Measurements from ENCODE around the gene KIAA0232.
"Not testable (repeated sequence)": the region's sequence is repeated elsewhere in the genome, so short reads cannot be mapped to it uniquely, and the experiment has no call there.

Gene KIAA0232

GRCh38 chr4:6909113-6909969 lies 126.8 kb downstream of the KIAA0232 start, which contains the start of gene TBC1D14:
TBC1D14 (plus strand) TSS chr4:6909826; CDS start chr4:6923390, 13,564 bp downstream.
- peaks cover 6% of the 10 kb centered on the region for H3K36me3 Mint-ChIP-seq
- ATAC-seq = peak; percentile 88
- DNase-seq (ENCODE audit: low spot score in 2 of 2) = peak; percentile 88 to 93
- H3K27ac Mint-ChIP-seq = peak within 1 kb of the TSS; percentile 95
- no peaks in the 10 kb centered on the region for H3K9me3 Mint-ChIP-seq
- H3K4me3 Mint-ChIP-seq = peak within 1 kb of the TSS; percentile 94
- peaks cover 56% of the 10 kb centered on the region for H3K4me1 Mint-ChIP-seq

GRCh38 chr4:6909970-6910339 lies 127.4 kb downstream of the KIAA0232 start:
- ATAC-seq = peak; percentile 59
- H3K27ac Mint-ChIP-seq = peak overlapping the region; percentile 95
- peak overlapping the region; percentile 94 for H3K4me3 Mint-ChIP-seq
- no peak for DNase-seq (ENCODE audit: low spot score in 2 of 2)
- H3K9me3 Mint-ChIP-seq = no peaks in the 10 kb centered on the region
- peaks cover 6% of the 10 kb centered on the region for H3K36me3 Mint-ChIP-seq
- H3K4me1 Mint-ChIP-seq = peaks cover 55% of the 10 kb centered on the region

- no peaks in the 10 kb centered on the region for H3K9me3 Mint-ChIP-seq
- H3K4me3 Mint-ChIP-seq = peak overlapping the region; percentile 94
- H3K27ac Mint-ChIP-seq = peak overlapping the region; percentile 95
- H3K36me3 Mint-ChIP-seq = peaks cover 6% of the 10 kb centered on the region
- ATAC-seq = no peak
- DNase-seq (ENCODE audit: low spot score in 2 of 2) = no peak
- peaks cover 58% of the 10 kb centered on the region for H3K4me1 Mint-ChIP-seq
Measured at GRCh38 chr4:6910340-6910959, 127.9 kb downstream of the KIAA0232 start.

GRCh38 chr4:6910960-6911874 lies 128.7 kb downstream of the KIAA0232 start:
- H3K36me3 Mint-ChIP-seq = peaks cover 6% of the 10 kb centered on the region
- ATAC-seq (no peak), DNase-seq (ENCODE audit: low spot score in 2 of 2) (no peak)
- peak overlapping the region; percentile 95 for H3K27ac Mint-ChIP-seq
- no peaks in the 10 kb centered on the region for H3K9me3 Mint-ChIP-seq
- peaks cover 66% of the 10 kb centered on the region for H3K4me1 Mint-ChIP-seq
- H3K4me3 Mint-ChIP-seq = peak overlapping the region; percentile 94

- Mint-ChIP-seq H3K36me3 (peaks cover 10% of the 10 kb centered on the region), H3K4me1 (peaks cover 73% of the 10 kb centered on the region)
Measured at GRCh38 chr4:6911917-6912316, 129.4 kb downstream of the KIAA0232 start.

GRCh38 chr4:6912441-6912840 lies 129.9 kb downstream of the KIAA0232 start:
- Mint-ChIP-seq H3K4me3 (peak overlapping the region; percentile 19), H3K36me3 (peaks cover 15% of the 10 kb centered on the region), H3K27ac (peak overlapping the region; percentile 26), H3K4me1 (peaks cover 76% of the 10 kb centered on the region), H3K9me3 (no peaks in the 10 kb centered on the region)
- DNase-seq (ENCODE audit: low spot score in 2 of 2) = no peak
- no peak for ATAC-seq

More at GRCh38 chr4:6911917-6912316, 129.4 kb downstream of the KIAA0232 start:
- H3K9me3 Mint-ChIP-seq; DNase-seq (ENCODE audit: low spot score in 2 of 2); ATAC-seq: not testable (repeated sequence)
- peak overlapping the region; percentile 76 for H3K27ac Mint-ChIP-seq
- peak overlapping the region; percentile 94 for H3K4me3 Mint-ChIP-seq

- peak overlapping the region; percentile 26 for H3K27ac Mint-ChIP-seq
- DNase-seq (ENCODE audit: low spot score in 2 of 2) (no peak), ATAC-seq (no peak)
- H3K4me3 Mint-ChIP-seq = no peak overlapping the region
- H3K36me3 Mint-ChIP-seq = peaks cover 16% of the 10 kb centered on the region
- peaks cover 78% of the 10 kb centered on the region for H3K4me1 Mint-ChIP-seq
- H3K9me3 Mint-ChIP-seq = no peaks in the 10 kb centered on the region
Measured at GRCh38 chr4:6913350-6913905, 130.9 kb downstream of the KIAA0232 start.

GRCh38 chr4:6914448-6914847 lies 131.9 kb downstream of the KIAA0232 start:
- no peaks in the 10 kb centered on the region for H3K9me3 Mint-ChIP-seq
- ATAC-seq (no peak), DNase-seq (ENCODE audit: low spot score in 2 of 2) (no peak)
- H3K36me3 Mint-ChIP-seq = peaks cover 16% of the 10 kb centered on the region
- peaks cover 76% of the 10 kb centered on the region for H3K4me1 Mint-ChIP-seq
- peak overlapping the region; percentile 48 for H3K27ac Mint-ChIP-seq
- no peak overlapping the region for H3K4me3 Mint-ChIP-seq

GRCh38 chr4:6915041-6916005 lies 132.8 kb downstream of the KIAA0232 start:
- no peak for ATAC-seq
- Mint-ChIP-seq H3K4me1 (peaks cover 79% of the 10 kb centered on the region), H3K27ac (peak overlapping the region; percentile 95), H3K36me3 (peaks cover 13% of the 10 kb centered on the region), H3K9me3 (no peaks in the 10 kb centered on the region), H3K4me3 (no peak overlapping the region)
- DNase-seq (ENCODE audit: low spot score in 2 of 2) = no peak

GRCh38 chr4:6916069-6916586 lies 133.6 kb downstream of the KIAA0232 start:
- no peaks in the 10 kb centered on the region for H3K9me3 Mint-ChIP-seq
- H3K27ac Mint-ChIP-seq = peak overlapping the region; percentile 95
- H3K4me3 Mint-ChIP-seq = peak overlapping the region; percentile 68
- H3K36me3 Mint-ChIP-seq = peaks cover 10% of the 10 kb centered on the region
- peaks cover 77% of the 10 kb centered on the region for H3K4me1 Mint-ChIP-seq
- DNase-seq (ENCODE audit: low spot score in 2 of 2) (no peak), ATAC-seq (no peak)

GRCh38 chr4:6916587-6917460 lies 134.3 kb downstream of the KIAA0232 start:
- H3K4me1 Mint-ChIP-seq = peaks cover 72% of the 10 kb centered on the region
- DNase-seq (ENCODE audit: low spot score in 2 of 2) = peak in 1 of 2 donors; percentile 65

GRCh38 chr4:6917461-6918271 lies 135.1 kb downstream of the KIAA0232 start:
- Mint-ChIP-seq H3K4me3 (peak overlapping the region; percentile 68), H3K36me3 (peaks cover 10% of the 10 kb centered on the region), H3K27ac (peak overlapping the region; percentile 95), H3K9me3 (no peaks in the 10 kb centered on the region), H3K4me1 (peaks cover 74% of the 10 kb centered on the region)
- peak; percentile 57 for ATAC-seq
- no peak for DNase-seq (ENCODE audit: low spot score in 2 of 2)

More at GRCh38 chr4:6916587-6917460, 134.3 kb downstream of the KIAA0232 start:
- Mint-ChIP-seq H3K9me3 (no peaks in the 10 kb centered on the region), H3K27ac (peak overlapping the region; percentile 95), H3K36me3 (peaks cover 10% of the 10 kb centered on the region), H3K4me3 (peak overlapping the region; percentile 68)
- ATAC-seq = peak; percentile 87
